K562 treated with DMSO at 1 percent for 4 hours (cell line): ENCODE data around the gene ZNF33A. TPM values are rescaled to one million over a fixed set of nuclear protein-coding genes. Genes with fewer than 3 reads are reported as not detected.

ENCODE experiments used
- total RNA-seq: library from RNA; unstranded; fragments of 300-600 nt; gene quantifications from 2 replicates; pipeline ENCODE4 v1.2.3, GENCODE V29; 2022; ENCODE audit not compliant: insufficient read depth

The ZNF33A gene
- total RNA-seq, result 6.2 and 6.3 TPM in 2 replicates

GRCh38 chr10:38010119-38010903 lies at the start of gene ZNF33A:
ZNF33A (plus strand) TSS chr10:38010675; CDS start chr10:38012342, 1,667 bp downstream.

GRCh38 chr10:37976091-37976879 lies 34.2 kb upstream of the ZNF33A start, which contains the start of gene ZNF25:
ZNF25 (minus strand) TSS chr10:37976647; CDS start chr10:37971722, 4,925 bp downstream.

GRCh38 chr10:38094158-38094926 lies 83.9 kb downstream of the ZNF33A start, which contains the start of gene ZNF37A:
ZNF37A (plus strand) TSS chr10:38094337; CDS start chr10:38096618, 2,281 bp downstream.

Other genes starting within 250 kb of the ZNF33A start
- gene ZNF248, start 153.1 kb upstream of the ZNF33A start, total RNA-seq, result 3.7 and 5.9 TPM in 2 replicates
- 1.2 TPM in 1 of 2 replicates, not detected in the other for gene ZNF25, start 34.0 kb upstream of the ZNF33A start, total RNA-seq
- 2.9 and 8.5 TPM in 2 replicates for gene ZNF37A, start 83.7 kb downstream of the ZNF33A start, total RNA-seq